Measurements from ENCODE around the gene ARMC3. TPM values are rescaled to one million over a fixed set of nuclear protein-coding genes. Genes with fewer than 3 reads are reported as not detected.

Gene ARMC3
- total and polyA plus RNA-seq, 4 donors: 0.05 TPM; not detected in 3

DNA sequence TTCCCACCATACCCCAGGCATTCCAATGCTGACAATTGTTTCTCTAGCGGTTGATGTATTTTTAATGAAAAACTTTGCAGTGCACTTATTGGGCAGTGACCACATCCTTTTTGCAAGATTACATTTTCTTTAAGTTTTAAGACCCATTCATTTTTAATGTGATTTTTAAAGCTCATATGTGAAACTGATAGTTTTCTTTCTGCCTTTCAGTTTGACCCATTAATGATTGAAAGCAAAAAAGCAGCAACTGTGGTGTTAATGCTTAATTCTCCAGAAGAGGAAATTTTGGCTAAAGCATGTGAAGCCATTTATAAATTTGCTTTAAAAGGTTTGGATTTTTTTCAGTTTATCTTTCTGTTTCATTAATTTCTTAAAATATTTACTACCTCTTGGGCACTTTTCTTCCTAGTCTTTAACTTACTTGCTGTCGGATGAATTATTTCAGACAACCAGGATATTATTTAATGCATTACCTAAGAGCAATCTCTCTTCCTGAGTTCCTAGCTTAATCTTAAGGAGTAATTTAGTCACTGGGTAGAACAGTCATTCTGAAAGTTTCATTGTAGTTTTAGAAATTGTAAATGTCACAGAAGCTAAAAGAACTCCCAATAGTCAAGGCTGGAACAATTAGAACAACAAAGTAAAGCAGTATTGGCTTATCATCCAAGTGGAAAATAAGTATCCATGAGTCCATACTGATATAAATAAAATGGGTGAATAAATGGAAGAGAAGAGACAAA, 18.3 kb downstream of the ARMC3 start:
- Histone ChIP-seq H3K4me1 (ENCODE audit: control insufficient read depth in 4 of 4, insufficient read depth in 4 of 4, low read length in 3 of 4) (no peaks in the 10 kb centered on the region), H3K9ac (ENCODE audit: low read depth in 1 of 2, low read length in 2 of 2) (no peak overlapping the region), H3K27me3 (ENCODE audit: control insufficient read depth in 4 of 4, insufficient read depth in 4 of 4, low read length in 3 of 4) (no peaks in the 10 kb centered on the region), H3K4me3 (ENCODE audit: low read depth in 1 of 3, low read length in 3 of 3) (no peak overlapping the region), H3K9me3 (ENCODE audit: control insufficient read depth in 4 of 4, low read length in 3 of 4) (peaks cover 1 to 6% (median 3%) of the 10 kb centered on the region in 4 donors), H3K36me3 (ENCODE audit: control insufficient read depth in 4 of 4, insufficient read depth in 3 of 4, low read depth in 1 of 4, low read length in 3 of 4) (no peaks in the 10 kb centered on the region), H3K27ac (ENCODE audit: low read depth in 1 of 2, low read length in 2 of 2) (no peak overlapping the region)
- TF ChIP-seq RXRA (IDR thresholded peaks at IDR 0.05): no peak
- TF ChIP-seq, protein P1, sequence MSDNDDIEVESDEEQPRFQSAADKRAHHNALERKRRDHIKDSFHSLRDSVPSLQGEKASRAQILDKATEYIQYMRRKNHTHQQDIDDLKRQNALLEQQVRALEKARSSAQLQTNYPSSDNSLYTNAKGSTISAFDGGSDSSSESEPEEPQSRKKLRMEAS (IDR thresholded peaks at IDR 0.05): no peak
- no peak for TF ChIP-seq JUND (IDR thresholded peaks at IDR 0.05)
- no peak for TF ChIP-seq FOXA2 (IDR thresholded peaks at IDR 0.05)
- no peak for TF ChIP-seq TAF1 (conservative IDR thresholded peaks at IDR 0.05)
- TF ChIP-seq NR2F2 (IDR thresholded peaks at IDR 0.05): no peak
- no peak for TF ChIP-seq HNF4G (IDR thresholded peaks at IDR 0.05)
- no peak for TF ChIP-seq GABPA (IDR thresholded peaks at IDR 0.05 in 1 of 2, conservative IDR thresholded peaks at IDR 0.05 in 1 of 2)
- TF ChIP-seq SP1 (IDR thresholded peaks at IDR 0.05): no peak
- TF ChIP-seq, protein P2, sequence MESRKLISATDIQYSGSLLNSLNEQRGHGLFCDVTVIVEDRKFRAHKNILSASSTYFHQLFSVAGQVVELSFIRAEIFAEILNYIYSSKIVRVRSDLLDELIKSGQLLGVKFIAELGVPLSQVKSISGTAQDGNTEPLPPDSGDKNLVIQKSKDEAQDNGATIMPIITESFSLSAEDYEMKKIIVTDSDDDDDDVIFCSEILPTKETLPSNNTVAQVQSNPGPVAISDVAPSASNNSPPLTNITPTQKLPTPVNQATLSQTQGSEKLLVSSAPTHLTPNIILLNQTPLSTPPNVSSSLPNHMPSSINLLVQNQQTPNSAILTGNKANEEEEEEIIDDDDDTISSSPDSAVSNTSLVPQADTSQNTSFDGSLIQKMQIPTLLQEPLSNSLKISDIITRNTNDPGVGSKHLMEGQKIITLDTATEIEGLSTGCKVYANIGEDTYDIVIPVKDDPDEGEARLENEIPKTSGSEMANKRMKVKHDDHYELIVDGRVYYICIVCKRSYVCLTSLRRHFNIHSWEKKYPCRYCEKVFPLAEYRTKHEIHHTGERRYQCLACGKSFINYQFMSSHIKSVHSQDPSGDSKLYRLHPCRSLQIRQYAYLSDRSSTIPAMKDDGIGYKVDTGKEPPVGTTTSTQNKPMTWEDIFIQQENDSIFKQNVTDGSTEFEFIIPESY (IDR thresholded peaks at IDR 0.05): no peak
- TF ChIP-seq EGR1 (IDR thresholded peaks at IDR 0.05; ENCODE audit: low read depth in 2 of 2): no peak
- TF ChIP-seq, protein P3, sequence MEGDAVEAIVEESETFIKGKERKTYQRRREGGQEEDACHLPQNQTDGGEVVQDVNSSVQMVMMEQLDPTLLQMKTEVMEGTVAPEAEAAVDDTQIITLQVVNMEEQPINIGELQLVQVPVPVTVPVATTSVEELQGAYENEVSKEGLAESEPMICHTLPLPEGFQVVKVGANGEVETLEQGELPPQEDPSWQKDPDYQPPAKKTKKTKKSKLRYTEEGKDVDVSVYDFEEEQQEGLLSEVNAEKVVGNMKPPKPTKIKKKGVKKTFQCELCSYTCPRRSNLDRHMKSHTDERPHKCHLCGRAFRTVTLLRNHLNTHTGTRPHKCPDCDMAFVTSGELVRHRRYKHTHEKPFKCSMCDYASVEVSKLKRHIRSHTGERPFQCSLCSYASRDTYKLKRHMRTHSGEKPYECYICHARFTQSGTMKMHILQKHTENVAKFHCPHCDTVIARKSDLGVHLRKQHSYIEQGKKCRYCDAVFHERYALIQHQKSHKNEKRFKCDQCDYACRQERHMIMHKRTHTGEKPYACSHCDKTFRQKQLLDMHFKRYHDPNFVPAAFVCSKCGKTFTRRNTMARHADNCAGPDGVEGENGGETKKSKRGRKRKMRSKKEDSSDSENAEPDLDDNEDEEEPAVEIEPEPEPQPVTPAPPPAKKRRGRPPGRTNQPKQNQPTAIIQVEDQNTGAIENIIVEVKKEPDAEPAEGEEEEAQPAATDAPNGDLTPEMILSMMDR (IDR thresholded peaks at IDR 0.05; ENCODE audit: low read depth, low read length, missing input control): no peak
- TF ChIP-seq YY1 (IDR thresholded peaks at IDR 0.05): no peak
- TF ChIP-seq, protein P4, sequence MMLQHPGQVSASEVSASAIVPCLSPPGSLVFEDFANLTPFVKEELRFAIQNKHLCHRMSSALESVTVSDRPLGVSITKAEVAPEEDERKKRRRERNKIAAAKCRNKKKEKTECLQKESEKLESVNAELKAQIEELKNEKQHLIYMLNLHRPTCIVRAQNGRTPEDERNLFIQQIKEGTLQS (IDR thresholded peaks at IDR 0.05): no peak
- no peak for TF ChIP-seq RAD21 (IDR thresholded peaks at IDR 0.05)
- TF ChIP-seq, protein P5, sequence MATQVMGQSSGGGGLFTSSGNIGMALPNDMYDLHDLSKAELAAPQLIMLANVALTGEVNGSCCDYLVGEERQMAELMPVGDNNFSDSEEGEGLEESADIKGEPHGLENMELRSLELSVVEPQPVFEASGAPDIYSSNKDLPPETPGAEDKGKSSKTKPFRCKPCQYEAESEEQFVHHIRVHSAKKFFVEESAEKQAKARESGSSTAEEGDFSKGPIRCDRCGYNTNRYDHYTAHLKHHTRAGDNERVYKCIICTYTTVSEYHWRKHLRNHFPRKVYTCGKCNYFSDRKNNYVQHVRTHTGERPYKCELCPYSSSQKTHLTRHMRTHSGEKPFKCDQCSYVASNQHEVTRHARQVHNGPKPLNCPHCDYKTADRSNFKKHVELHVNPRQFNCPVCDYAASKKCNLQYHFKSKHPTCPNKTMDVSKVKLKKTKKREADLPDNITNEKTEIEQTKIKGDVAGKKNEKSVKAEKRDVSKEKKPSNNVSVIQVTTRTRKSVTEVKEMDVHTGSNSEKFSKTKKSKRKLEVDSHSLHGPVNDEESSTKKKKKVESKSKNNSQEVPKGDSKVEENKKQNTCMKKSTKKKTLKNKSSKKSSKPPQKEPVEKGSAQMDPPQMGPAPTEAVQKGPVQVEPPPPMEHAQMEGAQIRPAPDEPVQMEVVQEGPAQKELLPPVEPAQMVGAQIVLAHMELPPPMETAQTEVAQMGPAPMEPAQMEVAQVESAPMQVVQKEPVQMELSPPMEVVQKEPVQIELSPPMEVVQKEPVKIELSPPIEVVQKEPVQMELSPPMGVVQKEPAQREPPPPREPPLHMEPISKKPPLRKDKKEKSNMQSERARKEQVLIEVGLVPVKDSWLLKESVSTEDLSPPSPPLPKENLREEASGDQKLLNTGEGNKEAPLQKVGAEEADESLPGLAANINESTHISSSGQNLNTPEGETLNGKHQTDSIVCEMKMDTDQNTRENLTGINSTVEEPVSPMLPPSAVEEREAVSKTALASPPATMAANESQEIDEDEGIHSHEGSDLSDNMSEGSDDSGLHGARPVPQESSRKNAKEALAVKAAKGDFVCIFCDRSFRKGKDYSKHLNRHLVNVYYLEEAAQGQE (IDR thresholded peaks at IDR 0.05): no peak
- TF ChIP-seq HNF4A (conservative IDR thresholded peaks at IDR 0.05): no peak
- TF ChIP-seq FOXA1 (IDR thresholded peaks at IDR 0.05): no peak
- no peak for DNase-seq (ENCODE audit: low spot score)
- WGBS: 96% methylated on average over 2 of the region's 2 CpGs

Data from liver (tissue), 9 donors.